GM23338 (cell line): Measurements from ENCODE around the gene TEX44. TPM values are rescaled to one million over a fixed set of nuclear protein-coding genes. Genes with fewer than 3 reads are reported as not detected.

Experiments used
- ATAC-seq: fragments of 200-7000 bp; cut with Tn5 transposase; 3 replicates; pipeline ENCODE4 v1.9.1; 2020
- DNase-seq: peaks from one replicate; pipeline ENCODE4 v3.0.0-alpha.2; 2015; ENCODE audit warnings: low spot score
- H2AFZ ChIP-seq: fragments of 200-600 bp; sonication (generic); 2 replicates; pipeline ENCODE4 v1.8.0; 2016; ENCODE audit warnings: antibody characterized with exemption, mild to moderate bottlenecking, moderate library complexity
- H3F3A ChIP-seq: fragments of 200-600 bp; sonication (generic); replicated peaks from 2 replicates; pipeline ENCODE4 v1.8.0; 2017; ENCODE audit warnings: antibody characterized with exemption, mixed run types, low read depth
- H3K27ac ChIP-seq: fragments of 200-600 bp; sonication (generic); 2 replicates; pipeline ENCODE4 v1.6.1; 2016; ENCODE audit warnings: low read depth
- H3K27me3 ChIP-seq: fragments of 200-600 bp; sonication (generic); 2 replicates; pipeline ENCODE4 v1.8.0; 2016; ENCODE audit warnings: mild to moderate bottlenecking, mixed run types, moderate library complexity; ENCODE audit not compliant: insufficient read depth
- H3K36me3 ChIP-seq: fragments of 200-600 bp; sonication (generic); 2 replicates; pipeline ENCODE4 v1.8.0; 2016; ENCODE audit warnings: mild to moderate bottlenecking; ENCODE audit not compliant: insufficient read depth
- H3K4me1 ChIP-seq: fragments of 200-600 bp; sonication (generic); 2 replicates; pipeline ENCODE4 v1.8.0; 2016; ENCODE audit warnings: mild to moderate bottlenecking, moderate library complexity; ENCODE audit not compliant: insufficient read depth
- H3K4me2 ChIP-seq: fragments of 200-600 bp; sonication (generic); 2 replicates; pipeline ENCODE4 v1.7.1; 2017; ENCODE audit warnings: mixed run types
- H3K4me3 ChIP-seq: fragments of 200-600 bp; sonication (generic); 2 replicates; pipeline ENCODE4 v1.6.1; 2016; ENCODE audit warnings: mixed run types
- H3K79me2 ChIP-seq: fragments of 200-600 bp; sonication (generic); replicated peaks from 2 replicates; pipeline ENCODE4 v1.8.0; 2017; ENCODE audit warnings: mild to moderate bottlenecking; ENCODE audit not compliant: insufficient read depth
- H3K9me2 ChIP-seq: fragments of 200-600 bp; sonication (generic); 2 replicates; pipeline ENCODE4 v1.8.0; 2017; ENCODE audit not compliant: insufficient read depth
- H4K20me1 ChIP-seq: fragments of 200-600 bp; sonication (generic); replicated peaks from 2 replicates; pipeline ENCODE4 v1.8.0; 2017; ENCODE audit warnings: mild to moderate bottlenecking; ENCODE audit not compliant: insufficient read depth
- H3K27ac Mint-ChIP-seq: 2 replicates; pipeline ENCODE4 v1.8.0; 2020; ENCODE audit warnings: inconsistent platforms, mild to moderate bottlenecking, moderate library complexity, mixed read lengths
- H3K27me3 Mint-ChIP-seq: 3 replicates; pipeline ENCODE4 v1.8.0; 2022; ENCODE audit warnings: low read depth, mild to moderate bottlenecking, moderate library complexity, mixed read lengths, inconsistent platforms; ENCODE audit not compliant: insufficient read depth, poor library complexity
- H3K36me3 Mint-ChIP-seq: 3 replicates; pipeline ENCODE4 v1.8.0; 2021; ENCODE audit warnings: low read depth, mild to moderate bottlenecking, inconsistent platforms, moderate library complexity, mixed read lengths
- H3K4me1 Mint-ChIP-seq: 3 replicates; pipeline ENCODE4 v1.8.0; 2020; ENCODE audit warnings: mild to moderate bottlenecking, inconsistent platforms, mixed read lengths
- H3K4me3 Mint-ChIP-seq: 3 replicates; pipeline ENCODE4 v1.8.0; 2021; ENCODE audit warnings: moderate library complexity, mild to moderate bottlenecking, inconsistent platforms, mixed read lengths
- H3K9me3 Mint-ChIP-seq: 3 replicates; pipeline ENCODE4 v1.8.0; 2020; ENCODE audit warnings: moderate library complexity, mild to moderate bottlenecking, inconsistent platforms, mixed read lengths
- CREB1 ChIP-seq: fragments of 250-450 bp; sonication (Bioruptor Pico); IDR thresholded peaks from 2 replicates; pipeline ENCODE4 v1.5.0; 2020; ENCODE audit warnings: low read depth, mild to moderate bottlenecking, moderate library complexity
- CTCF ChIP-seq, 2 experiments: fragments of 200-600 bp in 1 of 2; sonication (generic) in 1 of 2; conservative IDR thresholded peaks; 2 replicates each; pipeline versions ENCODE4 v1.5.1 to v1.6.1; 2016 to 2017; ENCODE audit warnings: antibody characterized with exemption in 2 of 2, low read depth in 2 of 2, mild to moderate bottlenecking in 2 of 2, moderate library complexity in 1 of 2
- EZH2 ChIP-seq: fragments of 200-600 bp; sonication (generic); IDR thresholded peaks from one replicate; pipeline ENCODE4 v1.8.0; 2017; ENCODE audit warnings: antibody characterized with exemption, mild to moderate bottlenecking, low read depth; ENCODE audit not compliant: unreplicated experiment
- EZH2phosphoT487 ChIP-seq: fragments of 200-600 bp; sonication (generic); IDR thresholded peaks from one replicate; pipeline ENCODE4 v1.8.1; 2018; ENCODE audit warnings: antibody characterized with exemption; ENCODE audit not compliant: unreplicated experiment
- JUNB ChIP-seq: IDR thresholded peaks from one replicate; pipeline ENCODE4 v1.6.1; 2016; ENCODE audit warnings: antibody characterized with exemption; ENCODE audit not compliant: unreplicated experiment
- NANOG ChIP-seq: IDR thresholded peaks from 2 replicates; pipeline ENCODE4 v1.6.1; 2016; ENCODE audit warnings: antibody characterized with exemption, borderline replicate concordance
- POLR2AphosphoS5 ChIP-seq: IDR thresholded peaks from 2 replicates; pipeline ENCODE4 v1.6.1; 2016; ENCODE audit warnings: antibody characterized with exemption, low read depth
- REST ChIP-seq: IDR thresholded peaks from one replicate; pipeline ENCODE4 v1.6.1; 2018; ENCODE audit warnings: antibody characterized with exemption; ENCODE audit not compliant: unreplicated experiment
- STAT1 ChIP-seq: IDR thresholded peaks from one replicate; pipeline ENCODE4 v1.6.1; 2016; ENCODE audit warnings: antibody characterized with exemption; ENCODE audit not compliant: unreplicated experiment
- ZNF114 ChIP-seq: fragments of 250-450 bp; sonication (Bioruptor Pico); IDR thresholded peaks from 2 replicates; pipeline ENCODE4 v1.5.0; 2020; ENCODE audit warnings: mild to moderate bottlenecking, moderate library complexity
- ZNF331 ChIP-seq: fragments of 250-450 bp; sonication (Bioruptor Pico); IDR thresholded peaks from 2 replicates; pipeline ENCODE4 v1.5.0; 2020; ENCODE audit warnings: low read depth, mild to moderate bottlenecking, moderate library complexity
- polyA plus RNA-seq: library from polyadenylated mRNA; unstranded; fragments of >200 nt; fragmentation: Nextera tagmentation; extraction: Ambion mirVana; gene quantifications from 2 replicates; pipeline ENCODE4 v1.2.1, GENCODE V29; 2016
- total RNA-seq: library from RNA; depleted of rRNA; stranded (reverse); fragments of >200 nt; shearing (Covaris generic); gene quantifications from 2 replicates; pipeline ENCODE4 v1.2.3, GENCODE V29; 2014
- TF ChIP-seq, protein P1 (sequence below): IDR thresholded peaks from 2 replicates; pipeline ENCODE4 v1.6.1; 2016; ENCODE audit warnings: antibody characterized with exemption
- TF ChIP-seq, protein P2 (sequence below): fragments of 250-450 bp; sonication (Bioruptor Pico); IDR thresholded peaks from 2 replicates; pipeline ENCODE4 v1.5.0; 2020; ENCODE audit warnings: mild to moderate bottlenecking, moderate library complexity

Gene TEX44
- total and polyA plus RNA-seq, 2 experiments from 2014 or later, result not detected

DNA sequence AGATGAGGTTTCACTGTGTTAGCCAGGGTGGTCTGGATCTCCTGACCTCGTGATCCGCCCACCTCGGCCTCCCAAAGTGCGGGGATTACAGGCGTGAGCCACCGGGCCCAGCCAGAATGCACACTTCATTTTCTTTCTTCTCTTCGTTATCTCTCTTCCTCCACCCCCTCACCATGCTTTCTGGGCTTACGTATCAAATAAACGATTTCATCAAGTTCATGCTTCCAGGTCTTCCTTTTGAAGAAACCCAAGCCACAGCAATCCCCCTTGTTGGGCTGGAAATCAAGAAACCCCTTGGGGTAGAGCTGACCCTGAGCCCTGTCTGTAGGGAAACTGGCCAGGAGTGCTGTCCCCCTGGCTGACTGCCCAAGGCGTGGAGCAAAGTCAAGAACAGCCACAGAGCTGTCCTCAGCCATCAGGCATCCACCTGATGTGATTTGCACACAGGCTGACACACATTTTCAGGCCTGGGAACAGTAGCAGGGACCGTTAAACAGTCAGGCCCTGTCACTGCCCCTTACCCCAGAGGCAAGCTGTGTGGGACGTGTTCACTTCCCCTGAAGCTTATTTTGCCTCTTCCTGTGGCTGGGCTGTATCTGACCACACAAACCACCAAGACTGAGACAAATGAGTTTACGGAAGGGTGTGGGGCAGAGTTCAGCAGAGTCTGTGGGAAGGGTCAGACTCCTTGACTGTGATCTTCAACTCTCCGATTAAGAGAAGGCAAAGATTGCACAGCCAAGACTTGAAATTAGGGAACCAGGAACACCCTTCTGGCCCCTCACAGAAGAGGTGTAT is 47.4 kb upstream of the TEX44 start:
- H3F3A ChIP-seq, result no peaks in the 10 kb centered on the region; the same call in 1 of the 2 replicates
- DNase-seq (no peak), ATAC-seq (no peak)
- H3K79me2 ChIP-seq, result no peaks in the 10 kb centered on the region
- no peak overlapping the region for H3K27ac ChIP-seq
- H3K27me3 ChIP-seq, result no peaks in the 10 kb centered on the region
- no peak for TF ChIP-seq STAT1
- TF ChIP-seq ZNF331 (CRISPR knock-in tag), result no peak
- no peak for TF ChIP-seq EZH2phosphoT487
- TF ChIP-seq, protein P1, sequence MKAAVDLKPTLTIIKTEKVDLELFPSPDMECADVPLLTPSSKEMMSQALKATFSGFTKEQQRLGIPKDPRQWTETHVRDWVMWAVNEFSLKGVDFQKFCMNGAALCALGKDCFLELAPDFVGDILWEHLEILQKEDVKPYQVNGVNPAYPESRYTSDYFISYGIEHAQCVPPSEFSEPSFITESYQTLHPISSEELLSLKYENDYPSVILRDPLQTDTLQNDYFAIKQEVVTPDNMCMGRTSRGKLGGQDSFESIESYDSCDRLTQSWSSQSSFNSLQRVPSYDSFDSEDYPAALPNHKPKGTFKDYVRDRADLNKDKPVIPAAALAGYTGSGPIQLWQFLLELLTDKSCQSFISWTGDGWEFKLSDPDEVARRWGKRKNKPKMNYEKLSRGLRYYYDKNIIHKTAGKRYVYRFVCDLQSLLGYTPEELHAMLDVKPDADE, result no peak
- TF ChIP-seq JUNB, result no peak
- TF ChIP-seq POLR2AphosphoS5, result no peak
- TF ChIP-seq CREB1 (CRISPR knock-in tag), result no peak
- TF ChIP-seq, protein P2, sequence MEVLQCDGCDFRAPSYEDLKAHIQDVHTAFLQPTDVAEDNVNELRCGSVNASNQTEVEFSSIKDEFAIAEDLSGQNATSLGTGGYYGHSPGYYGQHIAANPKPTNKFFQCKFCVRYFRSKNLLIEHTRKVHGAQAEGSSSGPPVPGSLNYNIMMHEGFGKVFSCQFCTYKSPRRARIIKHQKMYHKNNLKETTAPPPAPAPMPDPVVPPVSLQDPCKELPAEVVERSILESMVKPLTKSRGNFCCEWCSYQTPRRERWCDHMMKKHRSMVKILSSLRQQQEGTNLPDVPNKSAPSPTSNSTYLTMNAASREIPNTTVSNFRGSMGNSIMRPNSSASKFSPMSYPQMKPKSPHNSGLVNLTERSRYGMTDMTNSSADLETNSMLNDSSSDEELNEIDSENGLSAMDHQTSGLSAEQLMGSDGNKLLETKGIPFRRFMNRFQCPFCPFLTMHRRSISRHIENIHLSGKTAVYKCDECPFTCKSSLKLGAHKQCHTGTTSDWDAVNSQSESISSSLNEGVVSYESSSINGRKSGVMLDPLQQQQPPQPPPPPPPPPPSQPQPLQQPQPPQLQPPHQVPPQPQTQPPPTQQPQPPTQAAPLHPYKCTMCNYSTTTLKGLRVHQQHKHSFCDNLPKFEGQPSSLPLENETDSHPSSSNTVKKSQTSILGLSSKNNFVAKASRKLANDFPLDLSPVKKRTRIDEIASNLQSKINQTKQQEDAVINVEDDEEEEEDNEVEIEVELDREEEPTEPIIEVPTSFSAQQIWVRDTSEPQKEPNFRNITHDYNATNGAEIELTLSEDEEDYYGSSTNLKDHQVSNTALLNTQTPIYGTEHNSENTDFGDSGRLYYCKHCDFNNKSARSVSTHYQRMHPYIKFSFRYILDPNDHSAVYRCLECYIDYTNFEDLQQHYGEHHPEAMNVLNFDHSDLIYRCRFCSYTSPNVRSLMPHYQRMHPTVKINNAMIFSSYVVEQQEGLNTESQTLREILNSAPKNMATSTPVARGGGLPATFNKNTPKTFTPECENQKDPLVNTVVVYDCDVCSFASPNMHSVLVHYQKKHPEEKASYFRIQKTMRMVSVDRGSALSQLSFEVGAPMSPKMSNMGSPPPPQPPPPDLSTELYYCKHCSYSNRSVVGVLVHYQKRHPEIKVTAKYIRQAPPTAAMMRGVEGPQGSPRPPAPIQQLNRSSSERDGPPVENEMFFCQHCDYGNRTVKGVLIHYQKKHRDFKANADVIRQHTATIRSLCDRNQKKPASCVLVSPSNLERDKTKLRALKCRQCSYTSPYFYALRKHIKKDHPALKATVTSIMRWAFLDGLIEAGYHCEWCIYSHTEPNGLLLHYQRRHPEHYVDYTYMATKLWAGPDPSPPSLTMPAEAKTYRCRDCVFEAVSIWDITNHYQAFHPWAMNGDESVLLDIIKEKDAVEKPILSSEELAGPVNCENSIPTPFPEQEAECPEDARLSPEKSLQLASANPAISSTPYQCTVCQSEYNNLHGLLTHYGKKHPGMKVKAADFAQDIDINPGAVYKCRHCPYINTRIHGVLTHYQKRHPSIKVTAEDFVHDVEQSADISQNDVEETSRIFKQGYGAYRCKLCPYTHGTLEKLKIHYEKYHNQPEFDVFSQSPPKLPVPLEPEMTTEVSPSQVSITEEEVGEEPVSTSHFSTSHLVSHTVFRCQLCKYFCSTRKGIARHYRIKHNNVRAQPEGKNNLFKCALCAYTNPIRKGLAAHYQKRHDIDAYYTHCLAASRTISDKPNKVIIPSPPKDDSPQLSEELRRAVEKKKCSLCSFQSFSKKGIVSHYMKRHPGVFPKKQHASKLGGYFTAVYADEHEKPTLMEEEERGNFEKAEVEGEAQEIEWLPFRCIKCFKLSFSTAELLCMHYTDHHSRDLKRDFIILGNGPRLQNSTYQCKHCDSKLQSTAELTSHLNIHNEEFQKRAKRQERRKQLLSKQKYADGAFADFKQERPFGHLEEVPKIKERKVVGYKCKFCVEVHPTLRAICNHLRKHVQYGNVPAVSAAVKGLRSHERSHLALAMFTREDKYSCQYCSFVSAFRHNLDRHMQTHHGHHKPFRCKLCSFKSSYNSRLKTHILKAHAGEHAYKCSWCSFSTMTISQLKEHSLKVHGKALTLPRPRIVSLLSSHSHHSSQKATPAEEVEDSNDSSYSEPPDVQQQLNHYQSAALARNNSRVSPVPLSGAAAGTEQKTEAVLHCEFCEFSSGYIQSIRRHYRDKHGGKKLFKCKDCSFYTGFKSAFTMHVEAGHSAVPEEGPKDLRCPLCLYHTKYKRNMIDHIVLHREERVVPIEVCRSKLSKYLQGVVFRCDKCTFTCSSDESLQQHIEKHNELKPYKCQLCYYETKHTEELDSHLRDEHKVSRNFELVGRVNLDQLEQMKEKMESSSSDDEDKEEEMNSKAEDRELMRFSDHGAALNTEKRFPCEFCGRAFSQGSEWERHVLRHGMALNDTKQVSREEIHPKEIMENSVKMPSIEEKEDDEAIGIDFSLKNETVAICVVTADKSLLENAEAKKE (CRISPR knock-in tag), result no peak
- no peak for TF ChIP-seq CTCF (conservative IDR thresholded peaks at IDR 0.05; ENCODE audit: low read depth in 2 of 2)
- TF ChIP-seq EZH2, result no peak
- no peak for TF ChIP-seq ZNF114 (CRISPR knock-in tag)
- TF ChIP-seq NANOG, result no peak
- no peak for TF ChIP-seq REST
- peaks cover 3% of the 10 kb centered on the region for H3K27me3 Mint-ChIP-seq
- no peak overlapping the region for H3K4me3 Mint-ChIP-seq
- no peak overlapping the region for H3K4me2 ChIP-seq
- H3K27ac Mint-ChIP-seq, result no peak overlapping the region
- no peaks in the 10 kb centered on the region for H3K4me1 Mint-ChIP-seq
- H3K36me3 ChIP-seq, result no peaks in the 10 kb centered on the region
- H3K4me3 ChIP-seq, result no peak overlapping the region
- H4K20me1 ChIP-seq, result no peaks in the 10 kb centered on the region
- peak overlapping the region; percentile 74 for H2AFZ ChIP-seq
- peaks cover 4% of the 10 kb centered on the region; the same call in 1 of the 3 replicates for H3K36me3 Mint-ChIP-seq
- H3K4me1 ChIP-seq, result no peaks in the 10 kb centered on the region
- H3K9me2 ChIP-seq, result no peaks in the 10 kb centered on the region
- H3K9me3 Mint-ChIP-seq, result peaks cover 10% of the 10 kb centered on the region
